ENCODE data around the gene HCN3. TPM values are rescaled to one million over a fixed set of nuclear protein-coding genes. Genes with fewer than 3 reads are reported as not detected.

HCN3 gene
- total RNA-seq, 1 experiment from 2014 or later = 7.3 TPM

DNA sequence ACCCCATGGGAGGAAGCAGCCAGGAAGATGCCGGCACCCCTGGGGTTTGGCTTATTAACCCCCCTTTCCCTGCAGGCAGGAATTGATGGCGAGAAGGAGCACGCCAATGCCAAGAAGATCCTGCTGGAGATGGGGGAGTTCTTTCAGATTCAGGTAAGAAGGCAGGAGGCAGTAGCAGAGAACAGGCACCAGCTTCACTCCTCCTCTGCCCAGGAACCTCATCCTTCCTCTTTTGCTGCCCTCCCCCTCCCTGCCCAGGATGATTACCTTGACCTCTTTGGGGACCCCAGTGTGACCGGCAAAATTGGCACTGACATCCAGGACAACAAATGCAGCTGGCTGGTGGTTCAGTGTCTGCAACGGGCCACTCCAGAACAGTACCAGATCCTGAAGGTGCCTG, 42.3 kb downstream of the HCN3 start:
- no peak overlapping the region for H3K27ac Mint-ChIP-seq
- peaks cover 22% of the 10 kb centered on the region for H3K36me3 Mint-ChIP-seq
- ATAC-seq = no peak
- ChIA-PET POLR2A (no interaction called here), CTCF (interaction anchor here (6.1 to 9.9 kb wide), 2 partner anchors 40 to 68 kb away, joined by 75 to 204 read pairs; no protein-coding TSS in a partner anchor)
- TF ChIP-seq GRHL2 (CRISPR knock-in tag; IDR thresholded peaks at IDR 0.05; ENCODE audit: insufficient replicate concordance, severe bottlenecking) (no peak), GABPB1 (CRISPR knock-in tag; IDR thresholded peaks at IDR 0.05) (no peak), CBFB (CRISPR knock-in tag; IDR thresholded peaks at IDR 0.05; ENCODE audit: low read depth) (no peak)
- TF ChIP-seq, protein P1, sequence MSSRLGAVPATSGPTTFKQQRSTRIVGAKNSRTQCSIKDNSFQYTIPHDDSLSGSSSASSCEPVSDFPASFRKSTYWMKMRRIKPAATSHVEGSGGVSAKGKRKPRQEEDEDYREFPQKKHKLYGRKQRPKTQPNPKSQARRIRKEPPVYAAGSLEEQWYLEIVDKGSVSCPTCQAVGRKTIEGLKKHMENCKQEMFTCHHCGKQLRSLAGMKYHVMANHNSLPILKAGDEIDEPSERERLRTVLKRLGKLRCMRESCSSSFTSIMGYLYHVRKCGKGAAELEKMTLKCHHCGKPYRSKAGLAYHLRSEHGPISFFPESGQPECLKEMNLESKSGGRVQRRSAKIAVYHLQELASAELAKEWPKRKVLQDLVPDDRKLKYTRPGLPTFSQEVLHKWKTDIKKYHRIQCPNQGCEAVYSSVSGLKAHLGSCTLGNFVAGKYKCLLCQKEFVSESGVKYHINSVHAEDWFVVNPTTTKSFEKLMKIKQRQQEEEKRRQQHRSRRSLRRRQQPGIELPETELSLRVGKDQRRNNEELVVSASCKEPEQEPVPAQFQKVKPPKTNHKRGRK (CRISPR knock-in tag; IDR thresholded peaks at IDR 0.05; ENCODE audit: borderline replicate concordance) = no peak
- TF ChIP-seq, protein P2, sequence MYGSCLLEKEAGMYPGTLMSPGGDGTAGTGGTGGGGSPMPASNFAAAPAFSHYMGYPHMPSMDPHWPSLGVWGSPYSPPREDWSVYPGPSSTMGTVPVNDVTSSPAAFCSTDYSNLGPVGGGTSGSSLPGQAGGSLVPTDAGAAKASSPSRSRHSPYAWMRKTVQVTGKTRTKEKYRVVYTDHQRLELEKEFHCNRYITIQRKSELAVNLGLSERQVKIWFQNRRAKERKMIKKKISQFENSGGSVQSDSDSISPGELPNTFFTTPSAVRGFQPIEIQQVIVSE (CRISPR knock-in tag; IDR thresholded peaks at IDR 0.05; ENCODE audit: borderline replicate concordance) = no peak
- TF ChIP-seq, protein P3, sequence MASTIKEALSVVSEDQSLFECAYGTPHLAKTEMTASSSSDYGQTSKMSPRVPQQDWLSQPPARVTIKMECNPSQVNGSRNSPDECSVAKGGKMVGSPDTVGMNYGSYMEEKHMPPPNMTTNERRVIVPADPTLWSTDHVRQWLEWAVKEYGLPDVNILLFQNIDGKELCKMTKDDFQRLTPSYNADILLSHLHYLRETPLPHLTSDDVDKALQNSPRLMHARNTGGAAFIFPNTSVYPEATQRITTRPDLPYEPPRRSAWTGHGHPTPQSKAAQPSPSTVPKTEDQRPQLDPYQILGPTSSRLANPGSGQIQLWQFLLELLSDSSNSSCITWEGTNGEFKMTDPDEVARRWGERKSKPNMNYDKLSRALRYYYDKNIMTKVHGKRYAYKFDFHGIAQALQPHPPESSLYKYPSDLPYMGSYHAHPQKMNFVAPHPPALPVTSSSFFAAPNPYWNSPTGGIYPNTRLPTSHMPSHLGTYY (CRISPR knock-in tag; IDR thresholded peaks at IDR 0.05) = no peak
- H3K4me1 Mint-ChIP-seq = peaks cover 33% of the 10 kb centered on the region
- peak overlapping the region; percentile 84; the same call in 1 of the 2 replicates for H3K4me3 Mint-ChIP-seq
- DNase-seq (ENCODE audit: low spot score) = no peak
- H3K27me3 Mint-ChIP-seq (ENCODE audit: low read depth) = peaks cover 6% of the 10 kb centered on the region
- no peaks in the 10 kb centered on the region for H3K9me3 Mint-ChIP-seq

DNA sequence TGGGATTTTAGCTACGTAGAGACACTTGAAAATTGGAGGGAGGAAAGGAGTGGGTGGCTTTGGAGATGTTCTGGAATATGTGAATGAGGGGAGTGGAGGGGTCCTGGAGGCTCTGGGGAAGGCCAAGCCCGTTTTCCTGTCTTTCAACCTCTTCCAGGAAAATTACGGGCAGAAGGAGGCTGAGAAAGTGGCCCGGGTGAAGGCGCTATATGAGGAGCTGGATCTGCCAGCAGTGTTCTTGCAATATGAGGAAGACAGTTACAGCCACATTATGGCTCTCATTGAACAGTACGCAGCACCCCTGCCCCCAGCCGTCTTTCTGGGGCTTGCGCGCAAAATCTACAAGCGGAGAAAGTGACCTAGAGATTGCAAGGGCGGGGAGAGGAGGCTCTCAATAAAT, 43.0 kb downstream of the HCN3 start:
- H3K27me3 Mint-ChIP-seq (ENCODE audit: low read depth) = peaks cover 6% of the 10 kb centered on the region
- H3K9me3 Mint-ChIP-seq = no peaks in the 10 kb centered on the region
- CTCF ChIA-PET = interaction anchor here (0.8 to 9.9 kb wide), 7 partner anchors 12 to 126 kb away, joined by 3 to 204 read pairs (median 9); partner anchors contain the start of genes CLK2, FDPS, HCN3 and THBS3
- H3K36me3 Mint-ChIP-seq = peaks cover 17% of the 10 kb centered on the region
- ATAC-seq (no peak), DNase-seq (ENCODE audit: low spot score) (no peak)
- POLR2A ChIA-PET = interaction anchor here (0.6 to 1.5 kb wide), 4 partner anchors 42 to 286 kb away, joined by 3 to 9 read pairs (median 6); partner anchors contain the start of gene CLK2
- H3K27ac Mint-ChIP-seq = peak overlapping the region; percentile 66
- TF ChIP-seq ZBTB21 (CRISPR knock-in tag; IDR thresholded peaks at IDR 0.05; ENCODE audit: borderline replicate concordance) = no peak
- TF ChIP-seq, protein P4, sequence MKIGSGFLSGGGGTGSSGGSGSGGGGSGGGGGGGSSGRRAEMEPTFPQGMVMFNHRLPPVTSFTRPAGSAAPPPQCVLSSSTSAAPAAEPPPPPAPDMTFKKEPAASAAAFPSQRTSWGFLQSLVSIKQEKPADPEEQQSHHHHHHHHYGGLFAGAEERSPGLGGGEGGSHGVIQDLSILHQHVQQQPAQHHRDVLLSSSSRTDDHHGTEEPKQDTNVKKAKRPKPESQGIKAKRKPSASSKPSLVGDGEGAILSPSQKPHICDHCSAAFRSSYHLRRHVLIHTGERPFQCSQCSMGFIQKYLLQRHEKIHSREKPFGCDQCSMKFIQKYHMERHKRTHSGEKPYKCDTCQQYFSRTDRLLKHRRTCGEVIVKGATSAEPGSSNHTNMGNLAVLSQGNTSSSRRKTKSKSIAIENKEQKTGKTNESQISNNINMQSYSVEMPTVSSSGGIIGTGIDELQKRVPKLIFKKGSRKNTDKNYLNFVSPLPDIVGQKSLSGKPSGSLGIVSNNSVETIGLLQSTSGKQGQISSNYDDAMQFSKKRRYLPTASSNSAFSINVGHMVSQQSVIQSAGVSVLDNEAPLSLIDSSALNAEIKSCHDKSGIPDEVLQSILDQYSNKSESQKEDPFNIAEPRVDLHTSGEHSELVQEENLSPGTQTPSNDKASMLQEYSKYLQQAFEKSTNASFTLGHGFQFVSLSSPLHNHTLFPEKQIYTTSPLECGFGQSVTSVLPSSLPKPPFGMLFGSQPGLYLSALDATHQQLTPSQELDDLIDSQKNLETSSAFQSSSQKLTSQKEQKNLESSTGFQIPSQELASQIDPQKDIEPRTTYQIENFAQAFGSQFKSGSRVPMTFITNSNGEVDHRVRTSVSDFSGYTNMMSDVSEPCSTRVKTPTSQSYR (CRISPR knock-in tag; IDR thresholded peaks at IDR 0.05) = no peak
- TF ChIP-seq RELA (CRISPR knock-in tag; IDR thresholded peaks at IDR 0.05; ENCODE audit: borderline replicate concordance) = no peak
- no peak for TF ChIP-seq FOXK1 (CRISPR knock-in tag; IDR thresholded peaks at IDR 0.05)
- TF ChIP-seq ZNF121 (CRISPR knock-in tag; IDR thresholded peaks at IDR 0.05) = no peak
- TF ChIP-seq NFYB (CRISPR knock-in tag; conservative IDR thresholded peaks at IDR 0.05; ENCODE audit: low read depth) = no peak
- TF ChIP-seq, protein P5, sequence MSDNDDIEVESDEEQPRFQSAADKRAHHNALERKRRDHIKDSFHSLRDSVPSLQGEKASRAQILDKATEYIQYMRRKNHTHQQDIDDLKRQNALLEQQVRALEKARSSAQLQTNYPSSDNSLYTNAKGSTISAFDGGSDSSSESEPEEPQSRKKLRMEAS (CRISPR knock-in tag; IDR thresholded peaks at IDR 0.05) = no peak
- H3K4me3 Mint-ChIP-seq = peak overlapping the region; percentile 84
- peaks cover 33% of the 10 kb centered on the region for H3K4me1 Mint-ChIP-seq
